T-helper 1 cell treated with Interleukin-12 subunit alpha and Interleukin-12 subunit beta and Interleukin-4 antibody, amounts not matched to agents 30 ng/mL and 1 ng/mL, for 36 hours (primary cell): ENCODE data around the gene CATSPERZ. TPM values are rescaled to one million over a fixed set of nuclear protein-coding genes. Genes with fewer than 3 reads are reported as not detected.

ENCODE experiments used
- intact Hi-C: fragments of 100-400 bp; cut with micrococcal nuclease; formaldehyde crosslinking; loops from one replicate; pipeline ENCODE4 v1.15.1; 2024
- total RNA-seq: library from RNA; stranded (reverse); gene quantifications from 2 replicates; pipeline ENCODE4 v1.2.3, GENCODE V29; 2022

CATSPERZ gene
- not detected in 2 replicates for total RNA-seq

GRCh38 chr11:64299847-64300648 is at the start of gene CATSPERZ:
TSS of gene CATSPERZ (plus strand) at chr11:64300358. CDS start at chr11:64300411, 53 bp downstream.
- intact Hi-C loops, result no loop called here

- intact Hi-C loops, result loop anchor here (1.0 kb wide), 4 partner anchors 19 to 54 kb away; partner anchors contain the start of gene BAD
Observed at GRCh38 chr11:64250415-64251015, 49.6 kb upstream of the CATSPERZ start.

- intact Hi-C loops, result loop anchor here (1.0 kb wide), 4 partner anchors 18 to 53 kb away; partner anchors contain the start of gene BAD
Observed at GRCh38 chr11:64251016-64251752, 49.0 kb upstream of the CATSPERZ start, which contains the start of gene PLCB3. TSS of gene PLCB3 (plus strand) at chr11:64251530. CDS start at chr11:64251650, 120 bp downstream.

- intact Hi-C loops, result loop anchor here (1.0 kb wide), 4 partner anchors 18 to 53 kb away; partner anchors contain the start of gene BAD
Observed at GRCh38 chr11:64251753-64252002, 48.5 kb upstream of the CATSPERZ start.

GRCh38 chr11:64252003-64252872 is 47.9 kb upstream of the CATSPERZ start:
- intact Hi-C loops, result no loop called here

GRCh38 chr11:64253043-64253442 is 47.1 kb upstream of the CATSPERZ start:
- intact Hi-C loops, result no loop called here

GRCh38 chr11:64253481-64253880 is 46.7 kb upstream of the CATSPERZ start:
- intact Hi-C loops, result no loop called here

- intact Hi-C loops, result no loop called here
Observed at GRCh38 chr11:64254326-64254725, 45.8 kb upstream of the CATSPERZ start.

- intact Hi-C loops, result no loop called here
Observed at GRCh38 chr11:64255135-64256128, 44.7 kb upstream of the CATSPERZ start.

GRCh38 chr11:64256300-64256699 is 43.9 kb upstream of the CATSPERZ start:
- intact Hi-C loops, result no loop called here

GRCh38 chr11:64258356-64258755 is 41.8 kb upstream of the CATSPERZ start:
- intact Hi-C loops, result no loop called here

- intact Hi-C loops, result no loop called here
Observed at GRCh38 chr11:64258946-64259532, 41.1 kb upstream of the CATSPERZ start.

GRCh38 chr11:64259533-64260067 is 40.6 kb upstream of the CATSPERZ start:
- intact Hi-C loops, result no loop called here

- intact Hi-C loops, result no loop called here
Observed at GRCh38 chr11:64260147-64260708, 39.9 kb upstream of the CATSPERZ start.

GRCh38 chr11:64261556-64262080 is 38.5 kb upstream of the CATSPERZ start:
- intact Hi-C loops, result no loop called here

- intact Hi-C loops, result no loop called here
Observed at GRCh38 chr11:64262271-64263002, 37.7 kb upstream of the CATSPERZ start.

- intact Hi-C loops, result no loop called here
Observed at GRCh38 chr11:64263021-64263946, 36.9 kb upstream of the CATSPERZ start.
